ENCODE measurements around the gene EPHA8.

DNA sequence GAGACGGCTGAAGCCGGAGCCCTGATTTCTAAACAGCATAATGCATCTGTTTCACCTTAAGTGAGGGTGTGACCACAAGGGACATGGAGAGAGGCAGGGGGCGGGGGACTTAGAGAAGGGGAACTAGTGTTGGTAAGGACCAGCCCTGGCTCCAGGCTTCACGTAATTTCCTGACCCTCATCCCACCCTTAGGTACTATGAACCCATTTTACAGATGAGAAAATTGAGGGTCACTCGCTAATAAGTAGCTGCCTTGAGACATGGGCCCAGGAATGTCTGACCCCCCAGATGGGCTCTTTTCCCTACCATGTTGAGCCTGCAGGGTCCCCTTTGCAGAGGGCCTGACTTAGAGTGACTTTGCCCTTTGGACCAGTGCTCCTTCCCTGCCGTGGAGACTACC, 4.7 kb downstream of the EPHA8 start:
- TF ChIP-seq, protein P1, sequence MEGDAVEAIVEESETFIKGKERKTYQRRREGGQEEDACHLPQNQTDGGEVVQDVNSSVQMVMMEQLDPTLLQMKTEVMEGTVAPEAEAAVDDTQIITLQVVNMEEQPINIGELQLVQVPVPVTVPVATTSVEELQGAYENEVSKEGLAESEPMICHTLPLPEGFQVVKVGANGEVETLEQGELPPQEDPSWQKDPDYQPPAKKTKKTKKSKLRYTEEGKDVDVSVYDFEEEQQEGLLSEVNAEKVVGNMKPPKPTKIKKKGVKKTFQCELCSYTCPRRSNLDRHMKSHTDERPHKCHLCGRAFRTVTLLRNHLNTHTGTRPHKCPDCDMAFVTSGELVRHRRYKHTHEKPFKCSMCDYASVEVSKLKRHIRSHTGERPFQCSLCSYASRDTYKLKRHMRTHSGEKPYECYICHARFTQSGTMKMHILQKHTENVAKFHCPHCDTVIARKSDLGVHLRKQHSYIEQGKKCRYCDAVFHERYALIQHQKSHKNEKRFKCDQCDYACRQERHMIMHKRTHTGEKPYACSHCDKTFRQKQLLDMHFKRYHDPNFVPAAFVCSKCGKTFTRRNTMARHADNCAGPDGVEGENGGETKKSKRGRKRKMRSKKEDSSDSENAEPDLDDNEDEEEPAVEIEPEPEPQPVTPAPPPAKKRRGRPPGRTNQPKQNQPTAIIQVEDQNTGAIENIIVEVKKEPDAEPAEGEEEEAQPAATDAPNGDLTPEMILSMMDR (IDR thresholded peaks at IDR 0.05), result no peak
- no peak for TF ChIP-seq POLR2A (IDR thresholded peaks at IDR 0.05)
